ENCODE results near the gene PRICKLE4.

DNA sequence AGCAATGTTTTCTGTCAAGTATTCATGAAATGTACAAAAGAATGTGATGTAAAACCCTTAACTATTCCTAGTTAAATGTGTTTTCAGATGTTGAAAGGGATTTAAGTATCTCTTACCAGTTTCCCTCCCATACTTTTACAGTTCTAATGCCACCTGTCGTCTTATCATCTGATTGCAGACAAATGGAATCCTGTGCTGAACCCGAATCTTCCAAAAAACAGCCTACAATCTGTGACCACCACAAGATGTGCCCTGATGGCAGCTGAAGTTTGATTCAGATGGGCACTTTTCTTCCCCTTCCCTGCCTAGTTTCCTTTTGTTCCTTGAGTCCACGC, 8.8 kb downstream of the PRICKLE4 start:
- TF ChIP-seq POLR2A (IDR thresholded peaks at IDR 0.05): no peak
- TF ChIP-seq, protein P1, sequence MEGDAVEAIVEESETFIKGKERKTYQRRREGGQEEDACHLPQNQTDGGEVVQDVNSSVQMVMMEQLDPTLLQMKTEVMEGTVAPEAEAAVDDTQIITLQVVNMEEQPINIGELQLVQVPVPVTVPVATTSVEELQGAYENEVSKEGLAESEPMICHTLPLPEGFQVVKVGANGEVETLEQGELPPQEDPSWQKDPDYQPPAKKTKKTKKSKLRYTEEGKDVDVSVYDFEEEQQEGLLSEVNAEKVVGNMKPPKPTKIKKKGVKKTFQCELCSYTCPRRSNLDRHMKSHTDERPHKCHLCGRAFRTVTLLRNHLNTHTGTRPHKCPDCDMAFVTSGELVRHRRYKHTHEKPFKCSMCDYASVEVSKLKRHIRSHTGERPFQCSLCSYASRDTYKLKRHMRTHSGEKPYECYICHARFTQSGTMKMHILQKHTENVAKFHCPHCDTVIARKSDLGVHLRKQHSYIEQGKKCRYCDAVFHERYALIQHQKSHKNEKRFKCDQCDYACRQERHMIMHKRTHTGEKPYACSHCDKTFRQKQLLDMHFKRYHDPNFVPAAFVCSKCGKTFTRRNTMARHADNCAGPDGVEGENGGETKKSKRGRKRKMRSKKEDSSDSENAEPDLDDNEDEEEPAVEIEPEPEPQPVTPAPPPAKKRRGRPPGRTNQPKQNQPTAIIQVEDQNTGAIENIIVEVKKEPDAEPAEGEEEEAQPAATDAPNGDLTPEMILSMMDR (IDR thresholded peaks at IDR 0.05): no peak
